ENCODE measurements around the gene CLMN. TPM values are rescaled to one million over a fixed set of nuclear protein-coding genes. Genes with fewer than 3 reads are reported as not detected.

The CLMN gene
- total and polyA plus RNA-seq, 2 of the 8 experiments (the other 6 are each of a cell fraction or from before 2014, with no cell fraction given) = 1.6 to 8.2 TPM

- Histone ChIP-seq H3K27me3 (replicated peaks in 1 of 4; ENCODE audit: control insufficient read depth in 3 of 4, extremely low read depth in 1 of 4, insufficient read depth in 3 of 4, low read length in 3 of 4) (peaks cover 0 to 2% (median 0%) of the 10 kb centered on the region in 4 experiments; a peak in 3 of 7 replicates), H4K91ac (replicated peaks; ENCODE audit: insufficient read length, low read length) (peak overlapping the region; percentile 73), H3K18ac (ENCODE audit: extremely low read depth, low read length) (peak overlapping the region; percentile 9; the same call in 1 of the 2 replicates), H3K23ac (ENCODE audit: insufficient read length) (no peak overlapping the region), H3K4me2 (ENCODE audit: insufficient read depth in 1 of 2, low read depth in 2 of 2, low read length in 2 of 2) (peak overlapping the region; percentile 46 to 62; a peak in 2 of 4 replicates), H3K4ac (replicated peaks; ENCODE audit: insufficient read length, low read depth, low read length) (no peak overlapping the region), H3K56ac (replicated peaks; ENCODE audit: insufficient read length, low read depth, low read length) (no peak overlapping the region), H2BK5ac (ENCODE audit: low read depth, low read length) (no peak overlapping the region), H3K4me1 (replicated peaks in 1 of 4; ENCODE audit: control insufficient read depth in 3 of 4, insufficient read depth in 4 of 4, low read length in 3 of 4) (peaks cover 7 to 31% (median 19%) of the 10 kb centered on the region in 4 experiments), H3K9me3 (ENCODE audit: insufficient read depth in 2 of 2, low read depth in 1 of 2, low read length in 1 of 2) (no peaks in the 10 kb centered on the region), H3K79me1 (ENCODE audit: low read depth, low read length) (no peaks in the 10 kb centered on the region), H3K27ac (ENCODE audit: low read depth, low read length) (no peak overlapping the region), H4K20me1 (replicated peaks in 1 of 2; ENCODE audit: control insufficient read depth in 1 of 2, insufficient read depth in 2 of 2, low read length in 2 of 2) (no peaks in the 10 kb centered on the region), H3K14ac (ENCODE audit: insufficient read length) (no peak overlapping the region), H3K4me3 (ENCODE audit: extremely low read depth in 1 of 4, insufficient read depth in 2 of 4, low read depth in 3 of 4, low read length in 4 of 4) (peak overlapping the region in 2 of 4 experiments; percentile 10 to 41; a peak in 3 of 8 replicates), H4K8ac (ENCODE audit: extremely low read depth, insufficient read depth, low read length) (peak overlapping the region; percentile 85; the same call in 1 of the 2 replicates), H3K79me2 (ENCODE audit: control insufficient read depth in 1 of 2, insufficient read depth in 2 of 2, low read length in 2 of 2) (no peaks in the 10 kb centered on the region), H2BK120ac (replicated peaks; ENCODE audit: low read depth, low read length) (peak overlapping the region; percentile 57), H3K23me2 (ENCODE audit: low read depth, low read length) (peaks cover 4% of the 10 kb centered on the region; the same call in 1 of the 2 replicates), H4K5ac (ENCODE audit: insufficient read length, low read depth, low read length) (no peak overlapping the region), H2BK15ac (ENCODE audit: low read length) (0 out of 2 replicates have a peak overlapping the region, but pooled peaks have one; percentile 76), H3K9ac (replicated peaks in 1 of 4; ENCODE audit: extremely low read depth in 1 of 4, low read depth in 3 of 4, low read length in 3 of 4) (peak overlapping the region in 1 of 4 experiments; percentile 9; a peak in 2 of 7 replicates), H2AFZ (ENCODE audit: low read length) (0 out of 2 replicates have a peak overlapping the region, but pooled peaks have one; percentile 48), H3K36me3 (ENCODE audit: control insufficient read depth in 2 of 4, insufficient read depth in 4 of 4, low read length in 3 of 4) (no peaks in the 10 kb centered on the region), H2BK12ac (ENCODE audit: low read depth, low read length) (0 out of 2 replicates have a peak overlapping the region, but pooled peaks have one; percentile 18), H2AK5ac (ENCODE audit: low read depth, low read length) (no peak overlapping the region), H2BK20ac (ENCODE audit: low read length) (no peak overlapping the region)
- ChIA-PET POLR2A (ENCODE audit: partially characterized antibody) (interaction anchor here (0.8 to 3.7 kb wide), 9 partner anchors 9 to 203 kb away, joined by 3 to 38 read pairs (median 4); no protein-coding TSS in a partner anchor), CTCF (ENCODE audit: partially characterized antibody) (interaction anchor here (0.7 to 3.9 kb wide), 31 partner anchors 8 to 586 kb away, joined by 3 to 39 read pairs (median 4); partner anchors contain the start of gene CLMN)
- DNase-seq (ENCODE audit: low read depth in 1 of 2, low spot score in 2 of 2) (no peak), FAIRE-seq (no peak)
- 66% methylated on average over 9 of the region's 9 CpGs; no CpG with 5 or more reads in 1 of the 2 experiments for WGBS, 2 experiments (ENCODE audit: extremely low coverage in 1 of 2, insufficient coverage in 1 of 2, insufficient read length in 1 of 2, insufficient replicate concordance in 2 of 2, low coverage in 1 of 2, low lambda C conversion rate in 2 of 2, missing lambda C conversion rate in 1 of 2)
- no peak for TF ChIP-seq EGR1 (IDR thresholded peaks at IDR 0.05; ENCODE audit: borderline replicate concordance, low read depth, low read length)
- no peak for TF ChIP-seq TBP (IDR thresholded peaks at IDR 0.05; ENCODE audit: low read depth, low read length)
- 0 out of 4 replicates have a peak, but pooled peaks of 1 of the 3 experiments have one; percentile 2 for TF ChIP-seq CTCF (IDR thresholded peaks at IDR 0.05; ENCODE audit: control extremely low read depth in 1 of 3, insufficient read depth in 1 of 3, low read depth in 1 of 3, low read length in 3 of 3)
- no peak for TF ChIP-seq KDM5A (IDR thresholded peaks at IDR 0.05; ENCODE audit: low read length)
- no peak for TF ChIP-seq FOSL1 (IDR thresholded peaks at IDR 0.05; ENCODE audit: insufficient read depth, low read depth, low read length)
- TF ChIP-seq NANOG (IDR thresholded peaks at IDR 0.05; ENCODE audit: insufficient read depth, low read depth, low read length, poor library complexity, severe bottlenecking) = peak; percentile 79
- no peak for TF ChIP-seq SUZ12 (IDR thresholded peaks at IDR 0.05; ENCODE audit: low read length)
Observed at GRCh38 chr14:95360828-95361227, 41.1 kb upstream of the CLMN start.

Data from H1 (cell line).